Hepatocyte (in vitro differentiated cells): Measurements from ENCODE around the gene YLPM1.

Experiments
- EZH2 ChIP-seq: fragments of 200-600 bp; sonication (generic); IDR thresholded peaks from 2 replicates; pipeline ENCODE4 v1.6.1; 2016; ENCODE audit warnings: antibody characterized with exemption, mild to moderate bottlenecking, borderline replicate concordance
- EZH2phosphoT487 ChIP-seq: fragments of 200-600 bp; sonication (generic); IDR thresholded peaks from one replicate; pipeline ENCODE4 v1.6.1; 2018; ENCODE audit warnings: antibody characterized with exemption, mild to moderate bottlenecking, low read depth, moderate library complexity; ENCODE audit not compliant: unreplicated experiment, severe bottlenecking
- TF ChIP-seq, protein P1 (sequence below): fragments of 200-600 bp; sonication (generic); IDR thresholded peaks from 2 replicates; pipeline ENCODE4 v1.5.1; 2016; ENCODE audit warnings: antibody characterized with exemption, mild to moderate bottlenecking; ENCODE audit not compliant: poor library complexity

DNA sequence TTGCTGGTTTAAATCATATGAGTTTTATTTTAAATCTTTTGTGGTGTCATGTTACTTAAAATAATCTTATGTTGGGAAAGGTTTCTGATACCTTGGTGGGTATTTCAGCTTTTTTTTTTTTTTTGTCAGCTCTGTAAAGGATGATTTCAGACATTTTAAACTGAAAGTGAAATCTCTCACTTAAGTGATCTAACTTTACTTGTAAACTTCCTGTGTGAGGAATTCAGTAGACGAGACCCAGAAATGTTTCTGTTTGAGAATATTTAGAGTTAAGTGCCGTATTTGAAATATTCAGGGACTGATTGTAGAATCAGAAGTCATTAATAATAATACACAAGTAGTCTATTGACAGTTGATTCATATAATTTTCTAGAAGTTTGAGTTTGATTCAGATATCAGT lies 75.0 kb downstream of the YLPM1 start:
- TF ChIP-seq, protein P1, sequence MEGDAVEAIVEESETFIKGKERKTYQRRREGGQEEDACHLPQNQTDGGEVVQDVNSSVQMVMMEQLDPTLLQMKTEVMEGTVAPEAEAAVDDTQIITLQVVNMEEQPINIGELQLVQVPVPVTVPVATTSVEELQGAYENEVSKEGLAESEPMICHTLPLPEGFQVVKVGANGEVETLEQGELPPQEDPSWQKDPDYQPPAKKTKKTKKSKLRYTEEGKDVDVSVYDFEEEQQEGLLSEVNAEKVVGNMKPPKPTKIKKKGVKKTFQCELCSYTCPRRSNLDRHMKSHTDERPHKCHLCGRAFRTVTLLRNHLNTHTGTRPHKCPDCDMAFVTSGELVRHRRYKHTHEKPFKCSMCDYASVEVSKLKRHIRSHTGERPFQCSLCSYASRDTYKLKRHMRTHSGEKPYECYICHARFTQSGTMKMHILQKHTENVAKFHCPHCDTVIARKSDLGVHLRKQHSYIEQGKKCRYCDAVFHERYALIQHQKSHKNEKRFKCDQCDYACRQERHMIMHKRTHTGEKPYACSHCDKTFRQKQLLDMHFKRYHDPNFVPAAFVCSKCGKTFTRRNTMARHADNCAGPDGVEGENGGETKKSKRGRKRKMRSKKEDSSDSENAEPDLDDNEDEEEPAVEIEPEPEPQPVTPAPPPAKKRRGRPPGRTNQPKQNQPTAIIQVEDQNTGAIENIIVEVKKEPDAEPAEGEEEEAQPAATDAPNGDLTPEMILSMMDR: no peak
- TF ChIP-seq EZH2 (no peak), EZH2phosphoT487 (no peak)
